NCI-H1105 treated with DMSO at 0.1 percent for 48 hours (cell line): ENCODE results near the gene OTOF.

Experiments used
- DNase-seq: peaks from one replicate; lab custom pipeline; 2025; lab: John Stamatoyannopoulos, UW

OTOF gene

DNA sequence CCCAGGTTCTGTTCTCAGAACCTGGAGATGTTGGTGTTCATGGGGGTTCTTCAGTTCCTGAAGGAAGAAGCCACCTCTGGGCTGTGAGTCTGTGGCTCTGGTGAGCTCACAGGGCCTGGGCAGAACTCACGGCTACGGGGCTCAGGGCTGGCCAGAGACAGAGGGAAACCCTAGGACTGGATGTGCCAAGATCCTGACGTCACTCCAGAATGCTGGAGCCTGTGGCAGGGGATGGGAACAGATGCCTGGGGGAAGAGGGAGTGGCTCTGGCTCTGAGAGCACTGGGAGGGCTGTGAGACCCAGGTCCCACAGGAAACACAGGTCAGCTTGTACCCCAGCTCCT, at the start of gene OTOF:
OTOF (minus strand) TSS at position 214 of the 343 bp plus-strand sequence.
- no peak for DNase-seq

DNA sequence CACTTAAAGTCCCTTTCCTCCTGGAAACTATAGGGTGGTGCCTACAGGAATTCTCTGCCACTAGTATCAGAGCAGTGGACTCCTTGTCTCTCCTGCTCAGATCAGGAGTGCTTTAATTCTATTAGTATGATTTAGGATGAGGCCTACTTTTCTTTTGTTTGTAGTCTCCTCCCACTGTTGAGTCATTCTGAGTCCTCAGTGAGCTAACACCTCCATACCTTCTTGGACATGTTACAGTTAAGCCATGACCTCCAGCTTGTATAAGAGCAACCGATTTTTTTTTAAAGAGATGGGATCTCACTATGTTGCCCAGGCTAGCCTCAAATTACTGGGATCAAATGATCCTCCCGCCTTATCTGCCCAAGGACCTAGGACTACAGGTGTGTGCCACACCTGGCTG, 48.7 kb upstream of the OTOF start:
- DNase-seq, result no peak

DNA sequence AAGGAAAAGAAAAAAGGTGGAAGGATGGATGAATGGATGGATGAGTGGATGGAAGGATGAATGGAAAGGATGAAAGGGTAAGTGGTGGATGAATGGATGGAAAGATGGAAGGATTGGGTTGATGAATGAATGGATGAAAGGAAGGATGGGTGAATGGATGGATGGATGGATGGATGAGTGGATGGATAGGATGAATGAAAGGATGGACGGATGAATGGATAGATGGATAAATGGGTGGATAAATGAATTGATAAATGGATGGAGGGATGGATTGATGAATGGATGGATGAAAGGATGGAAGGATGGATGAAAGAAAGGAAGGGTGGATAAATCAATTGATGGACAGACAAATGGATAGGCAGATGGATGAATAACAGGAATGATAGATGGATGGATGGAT, 48.2 kb upstream of the OTOF start:
- no peak for DNase-seq

DNA sequence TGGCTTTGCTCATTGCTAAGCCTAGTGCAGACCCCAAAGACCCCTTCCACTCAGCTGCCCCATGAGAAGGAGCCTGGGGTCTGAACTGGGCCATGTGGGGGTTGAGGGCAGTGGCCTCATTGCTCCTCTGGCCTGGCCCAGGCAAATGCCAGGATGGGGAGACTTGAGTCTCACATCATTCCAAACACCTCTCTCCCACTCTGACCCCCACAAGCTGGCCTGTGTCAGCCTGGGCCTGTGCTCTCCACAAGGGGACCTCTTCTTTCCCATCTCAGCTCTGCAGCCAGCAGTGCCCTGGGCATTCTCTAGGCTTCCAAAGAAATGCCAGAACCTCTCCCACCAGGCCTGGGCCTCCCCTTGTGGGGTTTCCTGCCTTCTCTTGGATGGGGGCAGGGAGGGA, 45.8 kb upstream of the OTOF start:
- DNase-seq, result no peak

DNA sequence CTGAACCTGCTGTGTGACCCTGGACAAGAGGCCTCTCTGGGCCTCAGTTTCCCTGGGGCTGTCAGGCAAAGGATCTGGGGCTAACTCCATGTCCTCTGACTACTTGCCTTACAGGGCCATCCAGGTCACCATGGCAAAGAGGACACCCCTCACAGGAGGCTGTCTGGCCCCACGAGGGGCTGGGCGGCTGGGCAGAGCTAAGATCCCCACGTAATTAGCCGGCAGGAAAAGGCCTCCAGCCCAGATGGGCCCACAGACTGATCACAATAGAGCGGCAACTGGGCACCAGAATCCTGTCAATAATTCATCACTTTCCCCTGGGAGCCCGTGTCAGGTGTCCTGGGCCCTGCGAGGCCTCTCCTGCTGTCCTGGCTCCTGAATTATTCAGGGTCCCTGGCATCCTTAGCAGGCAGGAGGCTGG, 44.8 kb upstream of the OTOF start:
- no peak for DNase-seq

DNA sequence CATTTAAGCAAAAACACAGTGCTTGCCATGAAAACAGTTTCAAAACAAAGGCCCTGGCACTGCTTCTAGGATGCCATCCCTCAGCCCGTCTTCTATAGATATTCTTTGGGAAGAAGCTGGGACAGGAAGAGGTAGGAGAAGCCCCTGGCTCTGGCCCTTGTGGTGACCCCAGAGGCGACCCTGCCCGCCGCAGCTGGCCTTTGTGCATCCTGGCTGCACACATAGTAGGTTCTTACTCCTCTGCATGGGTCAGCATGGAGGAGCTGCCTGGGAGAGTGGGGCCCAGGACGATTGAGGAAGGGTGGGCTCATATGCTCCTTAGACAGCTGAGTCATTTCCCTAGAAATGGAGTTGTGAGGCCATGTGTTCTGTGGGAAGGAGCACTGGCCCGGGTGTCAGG, 44.4 kb upstream of the OTOF start:
- no peak for DNase-seq

DNA sequence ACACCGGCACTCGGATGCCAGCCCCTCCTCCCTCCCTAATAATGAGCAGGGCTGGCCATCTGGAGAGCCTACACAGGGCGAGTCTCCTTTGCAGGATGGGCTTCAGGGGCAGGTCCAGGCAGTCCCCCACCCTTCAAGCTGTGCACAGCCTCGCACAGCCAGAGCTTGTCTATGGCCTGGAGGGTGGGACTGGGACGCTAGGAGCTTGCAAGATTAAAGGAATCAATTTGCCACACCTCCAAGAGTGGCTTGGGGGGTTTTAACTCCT, 43.9 kb upstream of the OTOF start:
- no peak for DNase-seq

DNA sequence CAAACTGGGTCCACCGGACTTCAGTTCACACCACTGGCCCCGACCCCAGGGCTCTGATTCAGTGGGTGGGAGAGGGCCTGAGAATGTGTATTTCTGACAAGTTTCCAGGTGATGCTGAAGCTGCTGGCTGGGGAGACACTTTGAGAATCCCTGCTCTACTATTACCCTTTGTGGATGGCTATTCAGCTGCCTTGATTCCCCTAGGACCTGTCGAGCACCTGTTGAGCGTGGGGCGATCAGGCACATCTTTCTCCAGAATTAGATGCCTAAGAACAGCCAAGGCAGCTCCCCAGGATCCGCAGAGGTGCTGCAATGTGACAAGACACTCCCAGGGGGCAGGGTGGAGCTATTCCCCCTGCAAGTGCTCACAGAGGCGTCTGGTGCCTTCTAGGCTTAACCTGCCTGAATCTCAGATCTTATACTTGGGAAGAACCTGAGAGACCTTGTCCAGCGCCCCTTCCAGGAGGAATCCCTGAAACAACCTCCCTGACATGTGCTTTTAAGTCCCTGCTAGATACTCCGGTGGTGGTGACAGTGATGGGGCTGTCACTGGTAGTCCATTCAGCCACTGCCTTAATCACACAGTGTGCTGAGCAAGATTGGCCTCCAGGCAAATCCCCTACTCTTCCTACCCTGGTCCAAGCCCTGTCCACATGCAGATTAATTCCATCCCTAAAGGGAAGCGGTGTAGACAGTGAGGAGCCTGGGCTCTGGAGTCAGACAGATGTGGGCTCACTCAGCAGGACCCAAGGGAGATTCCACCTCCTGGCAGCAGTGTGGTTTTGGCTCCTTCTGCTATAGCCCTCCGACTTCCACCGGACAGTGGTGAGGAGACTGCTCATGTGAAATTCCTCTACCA, 43.4 kb upstream of the OTOF start:
- peak; percentile 3 for DNase-seq

DNA sequence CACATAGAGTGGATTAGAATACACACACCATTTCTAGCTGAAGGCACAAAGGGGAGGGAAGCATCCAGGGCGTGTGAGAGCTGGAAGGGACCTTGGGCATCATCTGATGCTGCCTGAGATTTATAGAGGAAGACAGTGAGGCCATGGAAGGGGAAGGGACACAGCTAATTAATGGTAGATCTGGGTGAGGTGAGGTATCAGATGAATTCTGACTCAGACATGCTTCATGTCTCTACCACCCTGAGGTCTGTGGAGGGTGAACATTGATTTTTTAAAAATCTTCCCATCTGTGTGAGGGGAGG, 42.2 kb upstream of the OTOF start:
- no peak for DNase-seq

DNA sequence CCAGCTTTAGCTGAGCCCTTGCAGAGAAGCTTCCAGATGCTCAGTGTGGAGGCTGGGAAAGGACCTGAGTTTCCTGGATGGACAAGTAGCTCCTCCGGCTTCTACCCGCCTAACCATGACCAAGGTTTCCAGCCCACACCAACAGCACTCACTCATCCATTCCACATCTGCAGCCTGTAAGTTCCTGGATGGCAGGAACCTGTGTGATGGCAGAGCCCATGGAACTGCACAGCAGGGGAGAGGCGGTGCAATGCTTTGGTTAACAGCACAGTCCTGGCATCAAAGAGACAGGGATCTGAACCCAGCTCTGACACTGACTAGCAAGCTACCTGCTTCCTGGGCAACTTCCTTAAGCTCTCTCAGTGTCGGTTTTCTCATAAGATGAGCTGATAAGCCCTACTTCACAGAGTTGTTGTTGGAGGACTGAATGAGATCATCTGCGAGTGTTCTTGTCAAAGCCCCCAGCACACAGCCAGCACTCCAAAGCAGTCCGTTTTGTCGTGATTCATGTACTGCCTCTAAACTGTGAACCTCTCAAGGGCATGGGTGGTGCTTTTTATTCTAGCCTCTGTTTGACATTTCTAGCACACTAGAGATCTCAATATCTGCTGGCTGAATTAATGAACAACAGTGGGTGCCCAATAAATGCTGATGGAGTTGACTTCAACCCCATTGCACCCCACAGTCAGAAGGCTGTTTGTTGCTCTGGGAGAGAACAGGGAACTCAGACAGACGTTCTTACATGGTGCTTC, 41.6 kb upstream of the OTOF start:
- no peak for DNase-seq

DNA sequence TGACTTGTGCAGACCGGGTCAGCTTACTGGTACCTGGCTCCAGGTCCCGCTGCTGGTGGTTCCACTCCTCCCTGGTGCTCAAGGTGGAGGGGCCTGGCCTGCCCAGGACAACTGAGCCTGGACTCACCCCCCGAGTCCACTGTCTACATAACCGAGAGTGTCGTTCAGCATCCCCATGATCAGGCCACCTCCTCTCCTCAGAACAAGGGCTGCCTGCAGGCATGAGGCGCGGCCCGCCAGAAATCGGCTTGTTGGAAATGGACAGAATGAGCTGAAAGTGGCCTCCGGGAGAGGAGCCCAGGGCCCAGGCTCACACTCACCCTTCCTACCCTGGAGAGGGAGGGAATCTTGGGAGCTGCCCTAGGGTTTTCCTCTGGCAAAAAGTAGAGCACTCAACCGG, 38.9 kb upstream of the OTOF start:
- DNase-seq, result no peak

DNA sequence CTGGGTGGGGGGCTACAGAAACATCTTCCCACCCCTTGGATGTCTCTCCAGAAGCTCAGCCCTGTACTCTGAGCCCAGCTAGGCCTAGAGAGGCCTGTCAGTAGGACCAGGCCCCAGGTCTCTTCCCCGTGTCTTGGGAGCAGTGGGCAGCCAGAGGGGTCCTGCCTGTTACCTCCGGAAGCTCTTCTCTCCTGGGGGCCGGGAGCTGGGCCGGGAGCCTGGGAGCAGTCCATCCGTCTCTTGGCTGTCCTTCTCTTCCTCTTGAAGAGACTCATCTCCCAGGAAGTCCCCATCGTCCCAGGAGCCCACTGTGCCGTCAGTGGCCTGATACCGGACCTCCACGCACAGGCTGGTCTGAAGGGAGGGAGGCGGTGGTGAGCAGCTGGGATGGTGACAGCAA, 38.3 kb upstream of the OTOF start:
- no peak for DNase-seq

DNA sequence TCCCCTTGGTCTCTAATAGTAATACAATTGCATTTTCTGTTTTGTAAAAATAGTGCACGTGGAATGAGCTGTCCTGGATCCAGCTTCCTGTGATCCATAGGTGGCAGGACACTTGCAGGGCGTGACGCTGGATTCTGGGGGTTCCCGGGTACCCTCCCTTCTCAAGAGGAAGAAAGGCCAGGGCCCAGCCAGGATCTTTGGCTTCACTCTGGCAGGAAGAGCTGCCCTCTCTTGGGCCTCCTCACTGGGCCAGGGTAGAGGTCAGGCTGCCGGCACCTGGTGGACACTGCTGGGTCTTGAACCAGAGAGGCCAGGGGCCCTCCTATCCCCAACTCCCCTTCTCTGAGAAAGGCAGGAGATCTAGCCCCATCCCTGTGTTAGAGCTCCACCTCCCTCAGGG, 37.8 kb upstream of the OTOF start:
- DNase-seq, result no peak

DNA sequence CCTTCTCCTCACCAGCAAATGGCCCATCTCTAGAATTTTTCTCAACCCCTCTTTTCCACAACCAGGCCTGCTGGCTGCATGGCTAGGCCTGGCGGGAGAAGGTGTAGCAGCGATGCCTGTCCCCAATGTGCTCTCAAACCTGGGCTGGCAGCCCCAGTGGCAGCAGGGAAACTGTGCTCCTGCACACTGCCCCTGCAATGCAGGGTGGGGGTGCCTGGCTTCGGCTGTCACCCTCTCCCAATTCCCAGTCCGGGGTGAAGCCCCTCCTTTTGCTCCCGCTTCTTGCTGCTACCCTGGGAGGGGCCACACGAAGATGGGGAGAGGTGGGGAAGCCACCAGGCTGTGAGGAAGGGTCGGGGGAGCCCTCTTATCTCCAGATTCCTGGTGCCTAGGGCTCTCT, 36.1 kb upstream of the OTOF start:
- DNase-seq, result no peak

DNA sequence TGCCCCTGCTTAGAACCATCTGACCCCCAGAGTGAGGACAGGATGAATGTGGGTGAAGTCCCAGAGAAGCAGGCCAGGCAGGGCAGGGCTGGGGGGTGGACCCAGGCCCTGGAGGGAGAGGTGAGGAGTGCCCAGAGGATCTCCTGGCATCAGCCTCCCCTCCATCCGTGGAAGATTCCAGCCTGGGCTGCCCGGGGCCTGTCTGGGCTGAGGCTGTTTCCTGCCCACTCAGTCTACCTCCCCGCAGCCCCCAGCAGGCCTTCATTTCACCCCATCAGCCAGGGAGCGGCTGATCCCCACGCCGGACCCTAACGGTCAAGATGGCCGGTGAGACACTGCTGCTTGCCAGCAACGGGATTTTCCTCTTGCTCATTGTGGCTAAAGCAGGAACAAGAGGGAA, 35.3 kb upstream of the OTOF start:
- no peak for DNase-seq

DNA sequence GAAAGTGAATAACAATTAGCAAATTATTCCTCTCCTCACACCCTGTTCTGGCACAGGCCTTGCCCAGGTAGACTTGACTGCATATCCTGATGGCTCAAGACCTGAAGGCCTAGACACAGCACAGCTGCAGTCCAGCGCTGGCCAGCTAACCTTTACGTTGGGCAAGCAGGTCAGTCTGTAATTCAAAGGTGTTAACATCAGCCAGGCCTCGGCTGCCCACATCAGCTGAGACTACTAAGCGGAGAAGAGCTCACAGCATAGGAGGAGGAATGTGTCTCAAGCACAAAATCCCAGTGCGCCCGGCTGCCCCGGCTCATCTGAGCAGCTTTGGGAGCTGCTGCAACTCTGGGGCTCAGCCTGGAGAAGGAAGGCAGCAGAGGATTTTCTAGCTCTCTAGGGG, 33.5 kb upstream of the OTOF start:
- no peak for DNase-seq

DNA sequence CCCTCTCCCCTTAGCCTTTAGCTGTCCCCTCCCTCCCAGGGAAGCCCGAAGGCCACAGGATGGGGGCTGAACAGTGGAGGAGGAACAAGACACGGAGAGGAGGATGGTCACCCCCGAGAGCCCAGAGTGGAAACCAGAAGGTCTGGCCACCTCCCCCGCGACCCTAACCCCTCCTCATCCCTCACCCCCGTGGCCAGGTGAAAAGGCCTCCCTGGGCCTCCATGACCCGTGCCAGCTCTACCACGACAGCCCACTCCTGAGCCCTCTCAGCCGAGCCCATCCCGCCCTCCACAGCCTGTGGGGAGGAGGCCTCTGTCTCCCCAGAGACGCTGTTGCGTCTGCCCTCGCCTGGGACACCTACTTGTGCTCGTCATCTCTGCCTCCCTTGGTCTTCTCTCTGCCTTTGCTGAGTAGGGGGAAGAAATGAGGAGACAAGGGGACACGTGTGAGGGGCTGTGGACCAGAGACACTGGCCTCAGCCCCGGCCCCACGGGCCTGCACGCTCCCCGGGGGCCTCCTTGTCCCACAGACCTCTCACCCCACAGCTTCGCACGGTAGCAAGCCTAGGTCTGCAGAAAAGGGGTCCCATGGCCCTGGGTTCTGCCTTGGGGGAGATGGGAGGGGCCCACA, 32.5 kb upstream of the OTOF start:
- DNase-seq, result no peak

DNA sequence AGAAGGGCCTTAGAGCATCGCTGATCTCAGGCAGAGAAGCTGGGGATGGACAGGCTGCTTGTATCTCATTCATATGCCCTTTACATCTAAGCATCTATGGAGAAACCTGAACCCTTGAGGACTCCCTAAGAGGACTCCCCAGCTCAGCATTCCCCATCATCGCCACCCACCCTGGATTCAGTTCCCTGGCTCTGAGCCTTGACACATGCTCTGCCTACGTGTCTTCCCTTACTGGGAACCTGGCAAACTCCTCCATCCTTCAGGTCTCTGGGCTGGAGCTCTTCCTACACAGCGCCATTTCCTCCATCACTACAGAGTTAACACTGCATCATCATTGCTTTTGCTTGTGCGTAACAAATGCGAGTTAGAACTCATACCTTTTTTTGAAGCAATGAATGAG, 31.2 kb upstream of the OTOF start:
- no peak for DNase-seq

DNA sequence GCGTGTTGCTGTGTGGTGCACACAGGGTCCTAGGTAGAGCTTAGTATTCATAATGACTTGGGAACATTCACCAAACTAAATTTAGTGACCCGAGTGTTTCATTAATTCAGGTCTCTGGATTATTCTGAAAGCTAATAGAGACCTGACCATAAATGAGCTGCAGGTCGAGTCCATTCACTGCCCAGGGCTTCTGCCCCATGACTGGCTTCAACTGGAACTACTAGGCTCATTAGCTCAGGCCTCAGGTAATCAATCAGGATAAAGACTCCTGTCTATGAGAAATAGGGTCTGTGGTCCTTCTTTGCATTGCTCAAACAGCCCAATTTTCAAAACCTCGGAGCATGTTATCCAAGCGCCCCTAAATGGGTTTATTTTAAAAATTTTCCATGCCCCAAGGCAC, 30.0 kb upstream of the OTOF start:
- no peak for DNase-seq

DNA sequence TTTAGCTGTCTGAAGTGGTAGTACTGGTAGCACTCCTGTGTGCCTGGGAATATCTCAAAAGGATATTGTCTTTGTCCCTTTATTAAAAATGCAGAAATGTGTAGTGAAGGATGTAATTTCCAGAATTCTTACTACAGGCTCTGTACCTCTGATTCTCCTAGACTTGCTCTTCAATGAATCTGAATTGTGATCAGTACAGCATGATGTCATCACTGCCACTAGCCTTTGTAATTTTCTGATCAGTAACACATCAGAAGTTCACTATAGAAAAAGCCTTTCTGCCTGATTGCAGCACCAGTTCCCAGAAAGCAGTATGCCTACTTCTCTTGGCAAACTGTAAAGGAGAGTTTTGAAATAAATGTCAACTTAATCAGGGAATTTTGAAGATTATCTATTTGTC, 29.2 kb upstream of the OTOF start:
- DNase-seq, result no peak

DNA sequence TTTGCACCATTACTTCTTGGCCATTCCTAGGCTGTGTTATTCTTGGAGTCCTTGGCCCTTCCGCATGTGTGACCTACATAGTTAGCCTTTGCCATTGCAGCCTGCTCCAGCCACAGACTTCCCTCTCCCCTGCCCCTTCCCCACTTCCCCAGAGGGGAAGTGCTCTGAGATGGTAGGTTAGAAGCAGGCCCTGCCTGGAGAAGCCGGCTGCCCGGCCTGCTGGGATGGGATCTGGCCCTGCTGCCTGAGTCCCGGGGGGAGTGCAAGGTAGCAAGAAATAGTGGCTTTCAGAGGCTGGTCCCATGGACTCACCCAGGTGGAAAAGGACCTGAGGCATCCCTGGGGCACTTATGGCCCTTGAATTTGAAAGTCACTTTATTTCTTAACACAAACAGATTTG, 28.4 kb upstream of the OTOF start:
- DNase-seq, result no peak

DNA sequence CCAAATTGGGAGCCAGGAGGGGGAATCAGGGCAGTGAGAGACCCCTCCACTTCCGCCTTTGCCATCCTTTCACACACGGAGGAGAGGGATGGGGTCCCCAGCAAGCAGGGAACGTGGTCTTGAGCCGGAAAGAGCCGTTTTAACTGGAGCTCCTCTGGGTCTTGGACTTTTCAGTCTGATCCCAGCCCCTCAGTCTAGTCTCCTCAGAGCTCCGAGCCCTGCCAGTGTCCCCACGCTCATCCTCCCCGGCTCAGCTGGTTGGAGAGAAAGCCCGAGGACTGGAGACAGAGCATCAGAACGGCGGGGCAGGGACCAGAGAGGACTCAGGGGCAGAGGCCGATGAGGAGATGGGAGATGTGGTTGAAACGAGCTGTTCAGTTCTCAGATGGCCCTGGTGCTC, 26.1 kb upstream of the OTOF start:
- no peak for DNase-seq

DNA sequence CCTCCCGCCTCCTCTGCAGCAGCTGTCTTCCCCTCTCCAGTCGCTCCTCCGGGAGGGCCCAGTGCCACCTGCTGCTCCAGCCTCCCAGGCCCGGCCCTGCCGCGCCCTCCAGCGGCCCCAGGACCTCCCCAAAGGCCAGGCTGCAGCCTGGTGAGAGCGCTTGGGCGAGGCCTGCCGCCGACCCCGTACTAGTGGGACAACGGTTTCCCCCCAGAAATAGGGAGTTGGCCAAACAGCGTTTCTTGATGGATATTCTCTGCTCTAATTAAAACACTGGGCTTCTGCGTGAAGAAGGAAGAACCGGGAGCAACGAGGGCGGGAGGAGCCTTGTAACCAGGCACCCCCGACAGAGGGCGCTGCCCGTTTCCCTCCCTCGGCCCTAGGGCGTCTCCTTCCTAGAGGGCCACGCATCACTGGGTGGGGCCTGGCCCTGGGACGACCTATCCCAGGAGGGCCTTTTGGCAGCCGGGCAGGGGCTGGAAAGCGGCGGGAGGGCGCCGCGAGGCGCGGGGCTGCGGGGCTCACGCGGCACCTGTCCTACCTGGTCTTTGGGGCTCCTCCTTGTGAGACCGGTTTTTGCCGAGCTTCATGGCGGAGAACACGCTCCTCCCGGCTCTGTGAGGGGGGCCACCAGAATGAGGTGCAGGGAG, 25.4 kb upstream of the OTOF start:
- DNase-seq, result peak; percentile 86
